Common myeloid progenitor, CD34-positive (primary cell): ENCODE measurements around the gene GALNT10.
A peak's percentile ranks its signal among the peaks of the same experiment; 100 is the strongest.

Experiments used
- CTCF ChIA-PET: fragments of 350-600 bp; sonication (Branson Sonifier 250); formaldehyde crosslinking; loops from one replicate; lab custom pipeline; 2021; ENCODE audit warnings: antibody characterized with exemption; lab: Charles Lee
- POLR2A ChIA-PET: fragments of 350-600 bp; sonication (Branson Sonifier 250); formaldehyde crosslinking; loops from one replicate; lab custom pipeline; 2021; ENCODE audit warnings: antibody characterized with exemption; lab: Charles Lee
- DNase-seq, 3 donors: peaks; one replicate each; pipeline versions ENCODE4 v3.0.0 to v3.0.0-alpha.2; 2013
- H3K27ac ChIP-seq, 2 experiments: 1 replicate in 1 of 2; 2 replicates in 1 of 2; pipeline ENCODE4 v1.7.0; 2013; ENCODE audit warnings: inconsistent platforms in 2 of 2, low read length in 2 of 2, mild to moderate bottlenecking in 2 of 2, low read depth in 1 of 2, moderate library complexity in 1 of 2; ENCODE audit not compliant: severe bottlenecking in 2 of 2, insufficient read depth in 1 of 2, poor library complexity in 1 of 2
- H3K27me3 ChIP-seq, 5 experiments: replicated peaks in 2 of 5; 1 replicate in 3 of 5; 2 replicates in 2 of 5; pipeline versions ENCODE4 v1.6.1 to v1.7.0; 2013; ENCODE audit warnings: low read length in 4 of 5, mild to moderate bottlenecking in 2 of 5, moderate library complexity in 2 of 5, inconsistent platforms in 1 of 5; ENCODE audit not compliant: insufficient read depth in 5 of 5, control insufficient read depth in 4 of 5
- H3K36me3 ChIP-seq, 4 experiments: 1 replicate in 2 of 4; 2 replicates in 2 of 4; pipeline versions ENCODE4 v1.6.1 to v1.7.0; 2013; ENCODE audit warnings: low read length in 3 of 4, control low read depth in 1 of 4, mild to moderate bottlenecking in 1 of 4; ENCODE audit not compliant: control insufficient read depth in 4 of 4, insufficient read depth in 4 of 4
- H3K4me1 ChIP-seq, 4 experiments: 1 replicate in 3 of 4; 2 replicates in 1 of 4; pipeline versions ENCODE4 v1.6.1 to v1.7.1; 2013; ENCODE audit warnings: low read length in 3 of 4, mild to moderate bottlenecking in 3 of 4, control low read depth in 1 of 4, inconsistent platforms in 1 of 4, moderate library complexity in 1 of 4; ENCODE audit not compliant: control insufficient read depth in 4 of 4, insufficient read depth in 4 of 4; ENCODE audit errors: control extremely low read depth in 1 of 4
- H3K4me3 ChIP-seq, 7 experiments: 1 replicate in 4 of 7; 2 replicates in 3 of 7; pipeline versions ENCODE4 v1.5.1 to v1.7.0; 2013; ENCODE audit warnings: mild to moderate bottlenecking in 7 of 7, low read length in 6 of 7, moderate library complexity in 6 of 7, inconsistent platforms in 2 of 7, low read depth in 2 of 7, control low read depth in 1 of 7; ENCODE audit not compliant: insufficient read depth in 4 of 7, control insufficient read depth in 1 of 7; ENCODE audit errors: extremely low read depth in 1 of 7
- H3K9me3 ChIP-seq, 5 experiments: 1 replicate in 4 of 5; 2 replicates in 1 of 5; pipeline versions ENCODE4 v1.6.1 to v1.7.1; 2013; ENCODE audit warnings: low read length in 4 of 5, mild to moderate bottlenecking in 2 of 5, inconsistent platforms in 1 of 5, low read depth in 1 of 5, moderate library complexity in 1 of 5; ENCODE audit not compliant: control insufficient read depth in 4 of 5, insufficient read depth in 2 of 5; ENCODE audit errors: control extremely low read depth in 1 of 5
- WGBS: methylation state at CpG from one replicate; pipeline ENCODE4 v1.1.5; 2013; ENCODE audit not compliant: insufficient coverage; 5-methylcytosine and 5-hydroxymethylcytosine counted together

The GALNT10 gene

DNA sequence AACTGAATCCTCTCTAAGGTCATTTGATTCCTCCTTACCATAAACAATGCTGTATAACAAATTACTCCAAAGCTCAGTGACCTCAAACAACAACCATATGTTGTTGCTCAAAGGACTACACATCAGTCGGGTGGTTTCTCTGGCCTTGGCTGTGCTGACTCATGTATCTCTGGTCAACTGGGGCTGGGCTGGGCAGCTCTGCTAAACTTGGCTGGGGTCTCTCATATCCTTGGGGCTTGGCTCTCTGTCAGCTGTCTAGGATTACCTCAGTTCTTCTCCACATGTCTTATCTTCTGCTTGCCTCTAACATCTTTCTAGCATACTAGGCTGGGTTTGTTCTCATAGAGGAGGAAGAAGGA is 86.4 kb downstream of the GALNT10 start:
- peaks cover 17 to 31% (median 29%) of the 10 kb centered on the region in 4 experiments for H3K4me1 ChIP-seq
- peaks cover 0 to 2% (median 0%) of the 10 kb centered on the region in 4 experiments for H3K36me3 ChIP-seq
- WGBS = 93% methylated on average over 1 of the region's 1 CpG
- no peak overlapping the region for H3K4me3 ChIP-seq
- POLR2A ChIA-PET = no interaction called here
- H3K27me3 ChIP-seq = no peaks in the 10 kb centered on the region
- no peak for DNase-seq
- CTCF ChIA-PET = no interaction called here
- H3K27ac ChIP-seq = no peak overlapping the region
- no peaks in the 10 kb centered on the region for H3K9me3 ChIP-seq

DNA sequence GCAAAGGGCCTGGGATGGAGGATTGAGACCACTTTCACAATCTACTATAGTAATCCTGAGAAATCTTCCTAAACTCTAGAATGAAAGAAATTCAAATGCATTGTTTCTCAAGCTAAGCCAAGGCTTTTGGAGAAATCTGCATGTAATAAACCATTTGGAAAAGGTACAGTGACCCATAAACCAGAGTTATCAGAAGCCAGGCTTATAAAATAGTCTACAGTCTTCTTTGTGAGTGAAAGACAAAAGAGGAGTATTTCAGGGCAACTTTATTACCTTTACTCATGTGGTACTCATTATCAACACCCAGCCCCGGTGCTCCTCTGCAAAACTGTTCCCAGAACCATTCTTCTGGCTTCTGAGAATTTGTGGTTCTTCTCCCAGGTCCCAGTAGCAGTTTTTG is 87.0 kb downstream of the GALNT10 start:
- CTCF ChIA-PET = no interaction called here
- WGBS = 100% methylated on average over 1 of the region's 1 CpG

DNA sequence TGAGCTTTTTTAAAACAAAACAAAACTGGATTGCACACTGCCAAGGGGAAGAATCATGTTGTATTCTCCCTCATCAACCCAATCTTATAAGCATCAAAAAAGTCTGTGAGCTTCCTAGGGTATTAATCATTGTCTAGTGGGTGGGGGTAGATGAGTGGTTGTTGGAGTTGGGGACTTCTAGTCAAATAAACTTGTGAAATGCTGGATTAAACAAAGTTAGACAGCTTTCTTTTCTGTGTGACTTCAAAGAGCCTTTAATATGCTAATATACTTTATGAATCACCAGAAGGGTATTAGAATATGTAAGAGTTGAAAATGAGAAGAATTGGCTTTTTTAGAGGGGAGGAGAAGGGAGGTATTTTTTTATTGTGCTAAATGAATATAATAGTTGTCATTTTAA is 87.7 kb downstream of the GALNT10 start:
- Histone ChIP-seq H3K4me1 (peaks cover 13 to 19% (median 17%) of the 10 kb centered on the region in 4 experiments), H3K36me3 (peaks cover 0 to 2% (median 0%) of the 10 kb centered on the region in 4 experiments), H3K4me3 (no peak overlapping the region), H3K9me3 (no peaks in the 10 kb centered on the region), H3K27ac (no peak overlapping the region), H3K27me3 (no peaks in the 10 kb centered on the region)
- CTCF ChIA-PET = no interaction called here
- POLR2A ChIA-PET = no interaction called here
- DNase-seq = no peak

More for the DNA sequence above, 87.0 kb downstream of the GALNT10 start:
- DNase-seq = no peak
- Histone ChIP-seq H3K4me3 (no peak overlapping the region), H3K27ac (no peak overlapping the region), H3K4me1 (peaks cover 16 to 26% (median 24%) of the 10 kb centered on the region in 4 experiments), H3K36me3 (peaks cover 0 to 2% (median 0%) of the 10 kb centered on the region in 4 experiments), H3K9me3 (no peaks in the 10 kb centered on the region), H3K27me3 (no peaks in the 10 kb centered on the region)
- POLR2A ChIA-PET = no interaction called here

DNA sequence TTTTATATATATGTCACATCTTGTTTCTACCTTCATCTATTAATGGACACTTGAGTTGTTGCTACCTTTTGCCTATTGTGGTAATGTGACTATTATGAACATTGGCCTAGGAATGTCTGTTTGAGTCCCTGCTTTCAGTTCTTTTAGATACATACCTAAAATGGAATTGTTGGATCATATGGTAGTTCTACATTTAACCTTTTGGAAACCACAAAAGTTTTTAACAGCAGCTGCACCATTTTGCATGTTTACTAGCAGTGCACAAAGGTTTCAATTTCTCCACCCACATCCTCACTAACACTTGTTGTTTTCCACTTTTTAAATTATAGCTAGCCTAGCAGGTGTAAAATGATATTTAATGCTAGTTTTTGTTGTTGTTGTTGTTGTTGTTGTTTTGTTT is 88.4 kb downstream of the GALNT10 start:
- peaks cover 0 to 2% (median 0%) of the 10 kb centered on the region in 4 experiments for H3K36me3 ChIP-seq
- CTCF ChIA-PET = no interaction called here
- POLR2A ChIA-PET = no interaction called here
- no peak overlapping the region for H3K4me3 ChIP-seq
- H3K27ac ChIP-seq = no peak overlapping the region
- peaks cover 6 to 15% (median 10%) of the 10 kb centered on the region in 4 experiments for H3K4me1 ChIP-seq
- H3K27me3 ChIP-seq = no peaks in the 10 kb centered on the region
- DNase-seq = no peak
- no peaks in the 10 kb centered on the region for H3K9me3 ChIP-seq

DNA sequence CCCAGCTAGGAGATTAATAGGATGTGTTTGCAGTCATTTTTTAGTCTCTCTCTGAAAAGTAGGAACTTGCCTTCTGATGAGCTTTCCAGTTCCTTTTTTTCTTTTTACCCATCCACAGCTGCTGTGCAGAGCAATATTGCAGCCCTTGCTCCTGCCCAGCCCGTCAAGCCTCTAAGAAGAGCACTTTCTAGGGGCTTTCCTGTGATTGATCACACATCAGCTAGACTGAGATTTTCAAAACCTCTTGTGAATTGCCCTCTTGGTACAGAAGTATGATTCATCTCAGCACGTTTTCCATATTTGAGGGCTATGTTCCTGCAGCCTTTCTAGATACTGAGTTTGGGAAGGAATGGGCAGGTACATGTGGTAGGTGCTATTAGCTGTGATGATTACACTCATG is 93.9 kb downstream of the GALNT10 start:
- CTCF ChIA-PET = interaction anchor here (1.0 to 1.3 kb wide), 3 partner anchors 9 to 48 kb away, joined by 3 to 7 read pairs (median 4); no protein-coding TSS in a partner anchor
- Histone ChIP-seq H3K9me3 (no peaks in the 10 kb centered on the region), H3K36me3 (no peaks in the 10 kb centered on the region), H3K4me1 (peaks cover 9 to 35% (median 24%) of the 10 kb centered on the region in 4 experiments), H3K27me3 (no peaks in the 10 kb centered on the region), H3K4me3 (no peak overlapping the region), H3K27ac (no peak overlapping the region)
- POLR2A ChIA-PET = interaction anchor here (1.1 kb wide), 1 partner anchor 10 kb away, joined by 3 read pairs; no protein-coding TSS in a partner anchor
- 43% methylated on average over 2 of the region's 2 CpGs for WGBS
- DNase-seq = peak in 2 of 3 donors; percentile 55 to 57

DNA sequence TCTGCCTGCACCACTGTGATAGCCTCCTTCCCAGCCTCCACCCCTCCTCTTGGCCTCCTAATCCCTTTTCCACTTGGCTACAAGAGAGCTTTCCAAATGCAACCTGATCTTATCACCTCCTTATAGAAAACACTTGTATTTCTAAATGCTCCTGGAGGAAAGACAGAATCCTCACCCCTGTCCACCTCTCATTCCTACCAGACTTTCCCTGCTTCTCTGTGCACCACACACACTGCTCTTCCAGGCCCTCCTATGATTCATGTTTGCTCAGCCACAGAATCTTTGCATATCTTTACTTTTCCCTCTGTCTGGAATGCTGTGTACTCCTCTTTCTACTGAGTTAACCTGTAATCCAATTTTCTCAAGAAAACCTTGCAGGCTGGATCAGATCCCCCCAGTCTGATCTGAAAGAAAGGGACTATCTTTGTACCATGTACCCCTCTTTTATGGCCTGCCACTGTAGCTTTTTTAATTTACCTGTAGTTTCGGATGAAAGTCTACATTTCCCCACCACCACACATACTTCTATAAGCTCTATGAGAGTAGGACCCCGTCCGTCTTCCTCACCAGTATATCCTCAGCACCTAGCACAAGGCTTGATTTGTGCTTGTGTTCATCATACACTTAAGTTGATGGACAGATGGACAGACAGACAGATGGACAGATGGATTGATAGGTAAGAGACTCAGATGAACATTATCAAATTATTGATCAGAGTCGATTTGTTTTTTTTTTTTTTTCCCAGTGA is 95.3 kb downstream of the GALNT10 start:
- Histone ChIP-seq H3K9me3 (no peaks in the 10 kb centered on the region), H3K27me3 (no peaks in the 10 kb centered on the region), H3K27ac (no peak overlapping the region), H3K4me1 (peaks cover 9 to 35% (median 24%) of the 10 kb centered on the region in 4 experiments), H3K4me3 (no peak overlapping the region), H3K36me3 (no peaks in the 10 kb centered on the region)
- WGBS = no CpG with 5 or more reads among the region's 4 CpGs
- ChIA-PET POLR2A (no interaction called here), CTCF (no interaction called here)
- DNase-seq = no peak

DNA sequence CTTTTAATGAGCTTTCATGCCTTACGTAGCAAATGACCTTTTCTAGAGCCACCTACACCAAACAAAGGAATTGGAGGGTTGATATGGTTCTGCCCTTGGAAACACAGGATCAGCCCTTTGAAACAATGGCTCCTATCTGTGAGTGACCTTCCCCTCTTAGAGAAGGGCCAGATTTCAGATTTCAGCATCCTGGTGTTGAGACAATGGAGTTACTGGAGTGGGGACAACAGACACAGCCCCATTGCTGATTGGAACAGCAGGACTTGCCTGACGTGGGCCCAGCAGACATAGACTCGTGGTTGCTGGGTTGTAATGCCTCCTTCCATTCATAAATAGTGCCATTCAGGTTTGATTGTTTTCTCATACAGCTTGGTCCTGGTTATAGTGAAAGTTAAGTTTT is 96.0 kb downstream of the GALNT10 start:
- Histone ChIP-seq H3K4me3 (no peak overlapping the region), H3K9me3 (no peaks in the 10 kb centered on the region), H3K36me3 (no peaks in the 10 kb centered on the region), H3K27ac (no peak overlapping the region), H3K4me1 (peaks cover 9 to 35% (median 24%) of the 10 kb centered on the region in 4 experiments), H3K27me3 (no peaks in the 10 kb centered on the region)
- ChIA-PET CTCF (interaction anchor here (1.0 to 1.4 kb wide), 2 partner anchors 90 to 97 kb away, joined by 3 read pairs; partner anchors contain the start of gene GALNT10), POLR2A (interaction anchor here (0.8 kb wide), 1 partner anchor 87 kb away, joined by 3 read pairs; no protein-coding TSS in a partner anchor)
- no peak for DNase-seq
- WGBS = 100% methylated on average over 2 of the region's 3 CpGs
